Astrocyte (in vitro differentiated cells and primary cell): ENCODE results near the gene ZP2.

Experiments
- CTCF ChIP-seq: IDR thresholded peaks from 2 replicates; pipeline ENCODE4 v1.5.1; 2011; ENCODE audit warnings: low read depth, mild to moderate bottlenecking, inconsistent platforms, low read length, moderate library complexity; ENCODE audit not compliant: insufficient read depth
- EZH2 ChIP-seq: IDR thresholded peaks from 2 replicates; pipeline ENCODE4 v1.6.1; 2012; ENCODE audit warnings: mild to moderate bottlenecking, low read length, inconsistent platforms; ENCODE audit not compliant: insufficient read depth

GRCh38 chr16:21239646-21240045 lies 28.3 kb upstream of the ZP2 start:
- no peak for TF ChIP-seq CTCF
- TF ChIP-seq EZH2, result no peak
